ENCODE data around the gene THRB.

GRCh38 chr3:24359645-24360462 is 134.8 kb downstream of the THRB start:
- TF ChIP-seq POLR2A (IDR thresholded peaks at IDR 0.05; ENCODE audit: low read depth, low read length) (no peak), POLR2AphosphoS5 (IDR thresholded peaks at IDR 0.05; ENCODE audit: low read depth, low read length) (no peak), TAF1 (IDR thresholded peaks at IDR 0.05; ENCODE audit: low read depth, low read length) (no peak)
